HEK293 (cell line): ENCODE results near the gene GDF7.

Experiments used
- CTCF ChIA-PET: fragments of 350-600 bp; formaldehyde crosslinking; extraction: SDS; loops from one replicate; lab custom pipeline; 2021; ENCODE audit warnings: antibody characterized with exemption; lab: Yijun Ruan, JAX
- POLR2A ChIA-PET: fragments of 300-600 bp; formaldehyde crosslinking; extraction: SDS; loops from one replicate; lab custom pipeline; 2020; ENCODE audit warnings: antibody characterized with exemption, inconsistent platforms; lab: Yijun Ruan, JAX
- H3K27ac ChIP-seq: fragments of 200-500 bp; sonication (Bioruptor generic); 2 replicates; pipeline ENCODE4 v1.5.1; 2014; ENCODE audit warnings: low read depth, low read length, control low read depth, inconsistent platforms; ENCODE audit errors: extremely low read depth
- H3K36me3 ChIP-seq, 2 experiments: fragments of 200-500 bp in 1 of 2; sonication (Bioruptor generic) in 1 of 2; 1 replicate in 1 of 2; 2 replicates in 1 of 2; pipeline ENCODE4 v1.5.1; 2014 to 2017; ENCODE audit warnings: inconsistent platforms in 2 of 2, low read length in 2 of 2; ENCODE audit not compliant: control insufficient read depth in 2 of 2, insufficient read depth in 1 of 2
- H3K4me1 ChIP-seq: fragments of 200-500 bp; sonication (Bioruptor generic); 2 replicates; pipeline ENCODE4 v1.5.1; 2014; ENCODE audit warnings: mild to moderate bottlenecking, low read length, inconsistent platforms; ENCODE audit not compliant: control insufficient read depth, insufficient read depth
- H3K4me3 ChIP-seq: 2 replicates; pipeline ENCODE4 v1.5.1; 2011; ENCODE audit warnings: low read depth, mild to moderate bottlenecking, control low read depth, low read length, moderate library complexity
- H3K9me3 ChIP-seq: fragments of 200-500 bp; sonication (Bioruptor generic); 2 replicates; pipeline ENCODE4 v1.5.1; 2014; ENCODE audit warnings: low read depth, low read length, inconsistent platforms; ENCODE audit not compliant: control insufficient read depth, insufficient read depth
- PRDM1 ChIP-seq: fragments of 450-650 bp; formaldehyde crosslinking; IDR thresholded peaks from 2 replicates; pipeline ENCODE4; 2016; ENCODE audit warnings: missing biosample characterization, missing genetic modification characterization
- SCRT1 ChIP-seq: fragments of 450-650 bp; formaldehyde crosslinking; IDR thresholded peaks from 2 replicates; pipeline ENCODE4 v1.5.1; 2016; ENCODE audit warnings: missing biosample characterization, missing genetic modification characterization, borderline replicate concordance
- ZBTB48 ChIP-seq: fragments of 450-650 bp; formaldehyde crosslinking; IDR thresholded peaks from 2 replicates; pipeline ENCODE4 v1.5.1; 2016; ENCODE audit warnings: missing biosample characterization, missing genetic modification characterization
- ZIC2 ChIP-seq: fragments of 450-650 bp; formaldehyde crosslinking; IDR thresholded peaks from 2 replicates; pipeline ENCODE4 v1.5.1; 2016; ENCODE audit warnings: missing biosample characterization, missing genetic modification characterization
- ZNF138 ChIP-seq: fragments of 450-650 bp; formaldehyde crosslinking; IDR thresholded peaks from 2 replicates; pipeline ENCODE4 v1.5.1; 2016; ENCODE audit warnings: missing biosample characterization, missing genetic modification characterization, borderline replicate concordance
- ZNF155 ChIP-seq: fragments of 450-650 bp; formaldehyde crosslinking; IDR thresholded peaks from 2 replicates; pipeline ENCODE4 v1.5.1; 2016; ENCODE audit warnings: missing biosample characterization, missing genetic modification characterization
- ZNF157 ChIP-seq: fragments of 450-650 bp; formaldehyde crosslinking; IDR thresholded peaks from 2 replicates; pipeline ENCODE4 v1.5.1; 2016; ENCODE audit warnings: missing biosample characterization, missing genetic modification characterization
- ZNF394 ChIP-seq: fragments of 450-650 bp; formaldehyde crosslinking; IDR thresholded peaks from 2 replicates; pipeline ENCODE4 v1.5.1; 2016; ENCODE audit warnings: missing biosample characterization, missing genetic modification characterization, mild to moderate bottlenecking, moderate library complexity, borderline replicate concordance
- ZNF514 ChIP-seq: fragments of 450-650 bp; formaldehyde crosslinking; IDR thresholded peaks from 2 replicates; pipeline ENCODE4 v1.5.1; 2016; ENCODE audit warnings: missing biosample characterization, missing genetic modification characterization
- ZNF585B ChIP-seq: fragments of 450-650 bp; formaldehyde crosslinking; IDR thresholded peaks from 2 replicates; pipeline ENCODE4 v1.5.1; 2016; ENCODE audit warnings: missing biosample characterization, missing genetic modification characterization
- TF ChIP-seq, protein P1 (sequence below): fragments of 450-650 bp; formaldehyde crosslinking; conservative IDR thresholded peaks from 2 replicates; pipeline ENCODE4 v1.5.1; 2016; ENCODE audit warnings: low read depth, missing biosample characterization, missing genetic modification characterization
- TF ChIP-seq, protein P2 (sequence below): fragments of 450-650 bp; formaldehyde crosslinking; optimal IDR thresholded peaks from 2 replicates; pipeline ENCODE3; 2016; ENCODE audit warnings: missing biosample characterization, mild to moderate bottlenecking, missing genetic modification characterization
- TF ChIP-seq, protein P3 (sequence below): fragments of 450-650 bp; formaldehyde crosslinking; IDR thresholded peaks from 2 replicates; pipeline ENCODE4 v1.5.1; 2016; ENCODE audit warnings: missing biosample characterization, missing genetic modification characterization
- TF ChIP-seq, protein P4 (sequence below): fragments of 450-650 bp; formaldehyde crosslinking; IDR thresholded peaks from 2 replicates; pipeline ENCODE4 v1.5.1; 2017; ENCODE audit warnings: missing biosample characterization, mild to moderate bottlenecking, missing genetic modification characterization, moderate library complexity
- TF ChIP-seq, protein P5 (sequence below): fragments of 450-650 bp; formaldehyde crosslinking; IDR thresholded peaks from 2 replicates; pipeline ENCODE4 v1.5.1; 2016; ENCODE audit warnings: missing biosample characterization, missing genetic modification characterization

Gene GDF7

DNA sequence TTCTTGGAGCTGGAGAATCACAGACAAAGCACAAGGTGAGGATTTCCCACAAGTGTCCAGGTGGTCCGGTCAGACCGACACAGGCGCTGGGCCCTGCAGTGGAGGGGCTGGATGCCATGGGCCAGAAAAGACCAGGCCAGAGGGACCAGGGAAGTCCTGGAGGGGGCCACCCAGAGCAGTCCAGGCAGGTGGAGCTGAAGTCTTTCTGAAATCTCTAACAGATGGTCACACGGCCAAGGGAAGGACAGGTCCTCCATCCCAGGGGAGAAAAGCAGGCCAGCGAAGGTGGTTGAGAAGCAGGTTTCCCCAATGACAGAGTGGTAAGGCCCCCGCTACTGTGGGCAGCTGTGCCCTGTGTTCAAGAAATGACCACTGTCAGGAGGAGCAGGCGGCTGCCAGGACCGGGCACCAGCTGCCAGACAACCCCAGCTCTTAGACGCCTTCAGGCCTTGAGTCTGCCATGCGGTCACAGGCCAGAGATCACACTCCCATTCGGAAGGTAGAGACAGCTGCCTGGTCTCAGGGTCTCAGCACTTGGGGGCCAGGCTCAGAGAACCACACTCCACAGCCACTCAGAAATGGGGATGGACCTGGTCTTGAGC is 42.0 kb upstream of the GDF7 start:
- POLR2A ChIA-PET, result interaction anchor here (2.5 kb wide), 1 partner anchor 178 kb away, joined by 17 read pairs; the partner anchor contains the start of gene RHOB
- Histone ChIP-seq H3K4me1 (no peaks in the 10 kb centered on the region), H3K27ac (no peak overlapping the region), H3K9me3 (no peaks in the 10 kb centered on the region), H3K4me3 (no peak overlapping the region), H3K36me3 (peaks cover 0 to 59% of the 10 kb centered on the region in 2 experiments; a peak in 1 of 3 replicates)
- CTCF ChIA-PET, result interaction anchor here (0.5 to 3.0 kb wide), 3 partner anchors 9 to 299 kb away, joined by 3 to 17 read pairs (median 3); no protein-coding TSS in a partner anchor
- TF ChIP-seq, protein P1, sequence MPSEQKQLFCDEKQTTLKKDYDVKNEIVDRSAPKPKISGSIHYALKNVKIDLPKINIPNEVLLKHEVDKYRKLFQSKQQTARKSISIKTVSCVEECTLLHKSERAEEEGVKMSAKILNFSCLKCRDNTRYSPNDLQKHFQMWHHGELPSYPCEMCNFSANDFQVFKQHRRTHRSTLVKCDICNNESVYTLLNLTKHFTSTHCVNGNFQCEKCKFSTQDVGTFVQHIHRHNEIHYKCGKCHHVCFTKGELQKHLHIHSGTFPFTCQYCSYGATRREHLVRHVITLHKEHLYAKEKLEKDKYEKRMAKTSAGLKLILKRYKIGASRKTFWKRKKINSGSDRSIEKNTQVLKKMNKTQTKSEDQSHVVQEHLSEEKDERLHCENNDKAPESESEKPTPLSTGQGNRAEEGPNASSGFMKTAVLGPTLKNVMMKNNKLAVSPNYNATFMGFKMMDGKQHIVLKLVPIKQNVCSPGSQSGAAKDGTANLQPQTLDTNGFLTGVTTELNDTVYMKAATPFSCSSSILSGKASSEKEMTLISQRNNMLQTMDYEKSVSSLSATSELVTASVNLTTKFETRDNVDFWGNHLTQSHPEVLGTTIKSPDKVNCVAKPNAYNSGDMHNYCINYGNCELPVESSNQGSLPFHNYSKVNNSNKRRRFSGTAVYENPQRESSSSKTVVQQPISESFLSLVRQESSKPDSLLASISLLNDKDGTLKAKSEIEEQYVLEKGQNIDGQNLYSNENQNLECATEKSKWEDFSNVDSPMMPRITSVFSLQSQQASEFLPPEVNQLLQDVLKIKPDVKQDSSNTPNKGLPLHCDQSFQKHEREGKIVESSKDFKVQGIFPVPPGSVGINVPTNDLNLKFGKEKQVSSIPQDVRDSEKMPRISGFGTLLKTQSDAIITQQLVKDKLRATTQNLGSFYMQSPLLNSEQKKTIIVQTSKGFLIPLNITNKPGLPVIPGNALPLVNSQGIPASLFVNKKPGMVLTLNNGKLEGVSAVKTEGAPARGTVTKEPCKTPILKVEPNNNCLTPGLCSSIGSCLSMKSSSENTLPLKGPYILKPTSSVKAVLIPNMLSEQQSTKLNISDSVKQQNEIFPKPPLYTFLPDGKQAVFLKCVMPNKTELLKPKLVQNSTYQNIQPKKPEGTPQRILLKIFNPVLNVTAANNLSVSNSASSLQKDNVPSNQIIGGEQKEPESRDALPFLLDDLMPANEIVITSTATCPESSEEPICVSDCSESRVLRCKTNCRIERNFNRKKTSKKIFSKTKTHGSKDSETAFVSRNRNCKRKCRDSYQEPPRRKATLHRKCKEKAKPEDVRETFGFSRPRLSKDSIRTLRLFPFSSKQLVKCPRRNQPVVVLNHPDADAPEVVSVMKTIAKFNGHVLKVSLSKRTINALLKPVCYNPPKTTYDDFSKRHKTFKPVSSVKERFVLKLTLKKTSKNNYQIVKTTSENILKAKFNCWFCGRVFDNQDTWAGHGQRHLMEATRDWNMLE (tag by site-specific recombination), result no peak
- TF ChIP-seq, protein P2, sequence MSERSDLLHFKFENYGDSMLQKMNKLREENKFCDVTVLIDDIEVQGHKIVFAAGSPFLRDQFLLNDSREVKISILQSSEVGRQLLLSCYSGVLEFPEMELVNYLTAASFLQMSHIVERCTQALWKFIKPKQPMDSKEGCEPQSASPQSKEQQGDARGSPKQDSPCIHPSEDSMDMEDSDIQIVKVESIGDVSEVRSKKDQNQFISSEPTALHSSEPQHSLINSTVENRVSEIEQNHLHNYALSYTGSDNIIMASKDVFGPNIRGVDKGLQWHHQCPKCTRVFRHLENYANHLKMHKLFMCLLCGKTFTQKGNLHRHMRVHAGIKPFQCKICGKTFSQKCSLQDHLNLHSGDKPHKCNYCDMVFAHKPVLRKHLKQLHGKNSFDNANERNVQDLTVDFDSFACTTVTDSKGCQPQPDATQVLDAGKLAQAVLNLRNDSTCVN, result no peak
- TF ChIP-seq ZNF138 (tag by site-specific recombination) (no peak), ZNF157 (tag by site-specific recombination) (no peak), ZBTB48 (no peak)
- TF ChIP-seq, all 188 proteins: peak for 0

DNA sequence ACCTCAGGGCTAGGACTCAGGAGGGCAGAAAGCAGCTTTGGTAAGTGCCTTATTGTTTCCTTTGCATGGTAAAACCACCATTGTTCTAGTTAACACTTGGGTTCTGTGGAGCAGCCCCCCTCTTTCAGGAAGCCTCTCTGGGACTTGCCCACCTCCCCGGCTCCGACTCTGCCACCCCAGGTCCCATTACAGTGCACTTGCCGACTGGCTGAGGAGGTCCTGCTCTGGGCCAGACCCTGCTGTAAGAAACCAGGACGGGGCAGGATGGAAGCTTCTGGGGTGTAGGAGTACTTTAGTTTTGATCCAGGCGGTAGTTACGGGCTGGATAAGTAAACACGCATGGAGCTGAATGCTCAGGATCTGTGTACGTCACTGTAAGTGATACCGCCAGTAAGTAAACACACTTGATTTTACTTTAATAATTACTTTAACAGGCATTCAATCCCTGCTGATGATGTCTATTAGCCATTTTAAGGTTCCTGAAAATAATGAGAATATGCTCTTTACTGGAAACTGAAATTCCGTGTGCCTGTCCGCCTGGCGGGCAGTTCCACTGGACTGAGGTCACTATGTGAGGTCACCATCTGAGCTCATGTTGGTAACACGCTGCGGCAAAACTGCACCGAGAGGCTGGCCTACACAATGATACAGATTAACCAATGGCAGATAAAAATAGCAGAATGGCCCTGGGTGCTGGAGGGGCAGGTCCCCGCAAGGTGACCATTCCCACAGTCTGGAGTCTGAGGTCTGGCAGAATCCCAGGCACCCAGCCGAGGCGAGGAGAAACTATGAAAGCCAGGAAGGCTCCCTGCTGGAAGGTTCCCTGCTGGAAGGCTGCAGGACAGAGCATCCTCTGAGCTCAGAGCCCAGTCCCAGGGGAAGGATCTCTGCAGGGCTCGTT is 41.2 kb upstream of the GDF7 start:
- no peak overlapping the region for H3K27ac ChIP-seq
- no peak overlapping the region for H3K4me3 ChIP-seq
- H3K36me3 ChIP-seq, result peaks cover 0 to 54% of the 10 kb centered on the region in 2 experiments; a peak in 1 of 3 replicates
- H3K4me1 ChIP-seq, result no peaks in the 10 kb centered on the region
- ChIA-PET CTCF (interaction anchor here (0.5 to 3.0 kb wide), 6 partner anchors 9 to 549 kb away, joined by 3 to 17 read pairs (median 3); no protein-coding TSS in a partner anchor), POLR2A (interaction anchor here (2.5 kb wide), 1 partner anchor 178 kb away, joined by 17 read pairs; the partner anchor contains the start of gene RHOB)
- TF ChIP-seq PRDM1 (tag by site-specific recombination), result no peak
- TF ChIP-seq ZIC2 (tag by site-specific recombination), result peak; percentile 94
- no peak for TF ChIP-seq SCRT1 (tag by site-specific recombination)
- no peaks in the 10 kb centered on the region for H3K9me3 ChIP-seq

DNA sequence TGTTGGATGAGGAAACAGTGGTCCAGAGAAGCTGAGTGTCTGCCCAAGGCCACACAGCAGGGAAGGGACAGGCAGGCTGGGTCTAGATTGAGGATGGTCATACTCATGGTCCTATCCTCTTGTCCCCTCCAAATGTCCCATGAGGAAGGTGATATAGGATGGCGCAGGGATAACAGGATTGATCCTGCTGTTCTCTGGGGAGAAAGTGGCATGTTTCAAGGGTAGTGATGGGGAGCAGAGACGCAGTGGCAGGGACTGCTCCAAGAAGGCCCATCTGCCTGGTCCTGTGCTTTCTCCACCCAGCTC is 40.6 kb upstream of the GDF7 start:
- Histone ChIP-seq H3K4me3 (no peak overlapping the region), H3K9me3 (no peaks in the 10 kb centered on the region), H3K4me1 (no peaks in the 10 kb centered on the region), H3K27ac (no peak overlapping the region), H3K36me3 (peaks cover 0 to 50% of the 10 kb centered on the region in 2 experiments; a peak in 1 of 3 replicates)
- ChIA-PET POLR2A (interaction anchor here (2.5 kb wide), 1 partner anchor 179 kb away, joined by 17 read pairs; the partner anchor contains the start of gene RHOB), CTCF (no interaction called here)
- TF ChIP-seq ZNF155 (tag by site-specific recombination), result no peak
- TF ChIP-seq, protein P3, sequence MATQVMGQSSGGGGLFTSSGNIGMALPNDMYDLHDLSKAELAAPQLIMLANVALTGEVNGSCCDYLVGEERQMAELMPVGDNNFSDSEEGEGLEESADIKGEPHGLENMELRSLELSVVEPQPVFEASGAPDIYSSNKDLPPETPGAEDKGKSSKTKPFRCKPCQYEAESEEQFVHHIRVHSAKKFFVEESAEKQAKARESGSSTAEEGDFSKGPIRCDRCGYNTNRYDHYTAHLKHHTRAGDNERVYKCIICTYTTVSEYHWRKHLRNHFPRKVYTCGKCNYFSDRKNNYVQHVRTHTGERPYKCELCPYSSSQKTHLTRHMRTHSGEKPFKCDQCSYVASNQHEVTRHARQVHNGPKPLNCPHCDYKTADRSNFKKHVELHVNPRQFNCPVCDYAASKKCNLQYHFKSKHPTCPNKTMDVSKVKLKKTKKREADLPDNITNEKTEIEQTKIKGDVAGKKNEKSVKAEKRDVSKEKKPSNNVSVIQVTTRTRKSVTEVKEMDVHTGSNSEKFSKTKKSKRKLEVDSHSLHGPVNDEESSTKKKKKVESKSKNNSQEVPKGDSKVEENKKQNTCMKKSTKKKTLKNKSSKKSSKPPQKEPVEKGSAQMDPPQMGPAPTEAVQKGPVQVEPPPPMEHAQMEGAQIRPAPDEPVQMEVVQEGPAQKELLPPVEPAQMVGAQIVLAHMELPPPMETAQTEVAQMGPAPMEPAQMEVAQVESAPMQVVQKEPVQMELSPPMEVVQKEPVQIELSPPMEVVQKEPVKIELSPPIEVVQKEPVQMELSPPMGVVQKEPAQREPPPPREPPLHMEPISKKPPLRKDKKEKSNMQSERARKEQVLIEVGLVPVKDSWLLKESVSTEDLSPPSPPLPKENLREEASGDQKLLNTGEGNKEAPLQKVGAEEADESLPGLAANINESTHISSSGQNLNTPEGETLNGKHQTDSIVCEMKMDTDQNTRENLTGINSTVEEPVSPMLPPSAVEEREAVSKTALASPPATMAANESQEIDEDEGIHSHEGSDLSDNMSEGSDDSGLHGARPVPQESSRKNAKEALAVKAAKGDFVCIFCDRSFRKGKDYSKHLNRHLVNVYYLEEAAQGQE (tag by site-specific recombination), result no peak
- TF ChIP-seq, protein P4, sequence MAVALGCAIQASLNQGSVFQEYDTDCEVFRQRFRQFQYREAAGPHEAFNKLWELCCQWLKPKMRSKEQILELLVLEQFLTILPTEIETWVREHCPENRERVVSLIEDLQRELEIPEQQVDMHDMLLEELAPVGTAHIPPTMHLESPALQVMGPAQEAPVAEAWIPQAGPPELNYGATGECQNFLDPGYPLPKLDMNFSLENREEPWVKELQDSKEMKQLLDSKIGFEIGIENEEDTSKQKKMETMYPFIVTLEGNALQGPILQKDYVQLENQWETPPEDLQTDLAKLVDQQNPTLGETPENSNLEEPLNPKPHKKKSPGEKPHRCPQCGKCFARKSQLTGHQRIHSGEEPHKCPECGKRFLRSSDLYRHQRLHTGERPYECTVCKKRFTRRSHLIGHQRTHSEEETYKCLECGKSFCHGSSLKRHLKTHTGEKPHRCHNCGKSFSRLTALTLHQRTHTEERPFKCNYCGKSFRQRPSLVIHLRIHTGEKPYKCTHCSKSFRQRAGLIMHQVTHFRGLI, result no peak
- no peak for TF ChIP-seq ZNF514 (tag by site-specific recombination)
- TF ChIP-seq, protein P5, sequence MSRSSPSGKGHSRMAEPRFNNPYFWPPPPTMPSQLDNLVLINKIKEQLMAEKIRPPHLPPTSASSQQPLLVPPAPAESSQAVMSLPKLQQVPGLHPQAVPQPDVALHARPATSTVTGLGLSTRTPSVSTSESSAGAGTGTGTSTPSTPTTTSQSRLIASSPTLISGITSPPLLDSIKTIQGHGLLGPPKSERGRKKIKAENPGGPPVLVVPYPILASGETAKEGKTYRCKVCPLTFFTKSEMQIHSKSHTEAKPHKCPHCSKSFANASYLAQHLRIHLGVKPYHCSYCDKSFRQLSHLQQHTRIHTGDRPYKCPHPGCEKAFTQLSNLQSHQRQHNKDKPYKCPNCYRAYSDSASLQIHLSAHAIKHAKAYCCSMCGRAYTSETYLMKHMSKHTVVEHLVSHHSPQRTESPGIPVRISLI (tag by site-specific recombination), result no peak
- TF ChIP-seq ZNF394, result no peak
- no peak for TF ChIP-seq ZNF585B (tag by site-specific recombination)
